Measurements from ENCODE around the gene APOB. TPM values are rescaled to one million over a fixed set of nuclear protein-coding genes. Genes with fewer than 3 reads are reported as not detected.

The APOB gene
- total and polyA plus RNA-seq, 2 of the 13 experiments (the other 11 are each of a cell fraction or from before 2014, with no cell fraction given): 1,569 to 2,515 TPM

GRCh38 chr2:21017748-21018276 lies 26.1 kb downstream of the APOB start:
- POLR2A ChIA-PET: interaction anchor here (1.2 to 13.6 kb wide), 5 partner anchors 8 to 101 kb away, joined by 3 to 119 read pairs (median 3); no protein-coding TSS in a partner anchor
- ATAC-seq: no peak
- BruUV-seq (replicated peaks): TSS peak; percentile 17
- H3K4me2 ChIP-seq (ENCODE audit: low read depth, low read length): no peak overlapping the region
- no peak overlapping the region for H3K9ac ChIP-seq (ENCODE audit: insufficient read depth, low read depth, low read length)
- H2AFZ ChIP-seq (ENCODE audit: low read length): no peak overlapping the region
- 96% methylated on average over 4 of the region's 4 CpGs for WGBS (ENCODE audit: low lambda C conversion rate)
- H3K36me3 ChIP-seq (replicated peaks in 1 of 2; ENCODE audit: control insufficient read depth in 1 of 2, insufficient read depth in 2 of 2, low read length in 2 of 2): peaks cover 76 to 96% of the 10 kb centered on the region in 2 experiments
- FAIRE-seq: no peak
- peaks cover 79% of the 10 kb centered on the region for H3K4me1 ChIP-seq (ENCODE audit: insufficient read depth, low read length)
- H3K4me3 ChIP-seq (replicated peaks in 1 of 3; ENCODE audit: insufficient read depth in 1 of 3, low read depth in 2 of 3, low read length in 3 of 3): no peak overlapping the region
- no peaks in the 10 kb centered on the region for H3K27me3 ChIP-seq (ENCODE audit: control insufficient read depth in 1 of 2, insufficient read depth in 2 of 2, low read length in 2 of 2)
- DNase-seq (ENCODE audit: low spot score): no peak
- peaks cover 96% of the 10 kb centered on the region for H4K20me1 ChIP-seq (ENCODE audit: insufficient read depth, low read length)
- H3K79me2 ChIP-seq (ENCODE audit: insufficient read depth, low read length): peaks cover 13% of the 10 kb centered on the region
- in situ Hi-C loops (cut with HindIII; ENCODE audit: extremely low pct_ligation_motif_present, low pct_unique_long_range_greater_than_20kb) (no loop called here), intact Hi-C loops (cut with micrococcal nuclease; ENCODE audit: unreplicated experiment) (no loop called here)
- CTCF ChIA-PET (ENCODE audit: low intra/inter-chr PET ratio, low total read pairs): no interaction called here
- peak overlapping the region; percentile 27 for H3K27ac ChIP-seq (ENCODE audit: extremely low read length, insufficient read depth, low read length)
- H3K9me3 ChIP-seq (ENCODE audit: low read length): no peaks in the 10 kb centered on the region
- TF ChIP-seq ATF2 (CRISPR knock-in tag; IDR thresholded peaks at IDR 0.05): 0 out of 2 replicates have a peak, but pooled peaks have one; percentile 17
- no peak for TF ChIP-seq FOXP1 (IDR thresholded peaks at IDR 0.05)
- TF ChIP-seq FOXP1 (CRISPR knock-in tag; IDR thresholded peaks at IDR 0.05): no peak
- no peak for TF ChIP-seq YEATS4 (CRISPR knock-in tag; IDR thresholded peaks at IDR 0.05; ENCODE audit: borderline replicate concordance)
- no peak for TF ChIP-seq ZNF407 (CRISPR knock-in tag; IDR thresholded peaks at IDR 0.05; ENCODE audit: not compliant biosample characterization)
- no peak for TF ChIP-seq ZNF782 (CRISPR knock-in tag; IDR thresholded peaks at IDR 0.05; ENCODE audit: borderline replicate concordance)
- TF ChIP-seq RBFOX2 (IDR thresholded peaks at IDR 0.05; ENCODE audit: low read depth, low read length): peak; percentile 93
- no peak for TF ChIP-seq ZMYM3 (CRISPR knock-in tag; IDR thresholded peaks at IDR 0.05)
- TF ChIP-seq RFX1 (IDR thresholded peaks at IDR 0.05): no peak
- TF ChIP-seq ZNF468 (CRISPR knock-in tag; IDR thresholded peaks at IDR 0.05): no peak
- TF ChIP-seq SETDB1 (CRISPR knock-in tag; IDR thresholded peaks at IDR 0.05; ENCODE audit: borderline replicate concordance): no peak
- no peak for TF ChIP-seq ZSCAN31 (CRISPR knock-in tag; IDR thresholded peaks at IDR 0.05; ENCODE audit: low read depth)
- TF ChIP-seq ZNF546 (CRISPR knock-in tag; conservative IDR thresholded peaks at IDR 0.05): no peak
- TF ChIP-seq SMAD1 (CRISPR knock-in tag; IDR thresholded peaks at IDR 0.05; ENCODE audit: borderline replicate concordance, low read depth): no peak
- TF ChIP-seq U2AF1 (optimal IDR thresholded peaks at IDR 0.05; ENCODE audit: low read depth, low read length): no peak

Measured in HepG2 (cell line).